Endothelial cell of umbilical vein (primary cell): ENCODE data around the gene APOB. TPM values are rescaled to one million over a fixed set of nuclear protein-coding genes. Genes with fewer than 3 reads are reported as not detected.

Experiments
- BruUV-seq: library from RNA; stranded (reverse); fragments of 400-500 nt; replicated peaks from 2 replicates; lab custom pipeline; 2021; lab: Mats Ljungman, UMichigan
- CTCF ChIA-PET: fragments of 300-600, 350-600 bp; sonication (Branson Sonifier 250); formaldehyde crosslinking; loops from one replicate; lab custom pipeline; 2021; ENCODE audit warnings: antibody characterized with exemption, inconsistent platforms; lab: Charles Lee
- POLR2A ChIA-PET: fragments of 300-600, 350-600 bp; sonication (Branson Sonifier 250); formaldehyde crosslinking; loops from one replicate; lab custom pipeline; 2021; ENCODE audit warnings: antibody characterized with exemption, inconsistent platforms; lab: Charles Lee
- DNase-seq: peaks from one replicate; pipeline ENCODE4 v3.0.0-alpha.2; 2011; ENCODE audit warnings: low read depth, low spot score
- FAIRE-seq: peaks from 2 replicates; lab custom pipeline; 2011; peaks lifted over from hg19 to GRCh38; lab: Jason Lieb, UNC
- H2AFZ ChIP-seq: 2 replicates; pipeline ENCODE4 v1.6.0; 2012; ENCODE audit warnings: low read depth, low read length, control low read depth, inconsistent platforms
- H3K27ac ChIP-seq: 2 replicates; pipeline ENCODE4 v1.5.1; 2011; ENCODE audit warnings: low read depth, mild to moderate bottlenecking, control low read depth, low read length, moderate library complexity; ENCODE audit not compliant: insufficient read depth
- H3K27me3 ChIP-seq, 2 experiments: 2 replicates each; pipeline versions ENCODE4 v1.6.0 to v1.6.1; 2011; ENCODE audit warnings: low read length in 2 of 2, mixed read lengths in 1 of 2; ENCODE audit not compliant: control insufficient read depth in 2 of 2, insufficient read depth in 2 of 2
- H3K36me3 ChIP-seq, 2 experiments: 2 replicates in 1 of 2; 3 replicates in 1 of 2; pipeline ENCODE4 v1.5.1; 2011; ENCODE audit warnings: low read length in 2 of 2, mild to moderate bottlenecking in 1 of 2, moderate library complexity in 1 of 2; ENCODE audit not compliant: control insufficient read depth in 2 of 2, insufficient read depth in 2 of 2; ENCODE audit errors: extremely low read depth in 1 of 2
- H3K4me1 ChIP-seq: 3 replicates; pipeline ENCODE4 v1.5.1; 2011; ENCODE audit warnings: mild to moderate bottlenecking, low read length; ENCODE audit not compliant: control insufficient read depth, insufficient read depth; ENCODE audit errors: extremely low read depth
- H3K4me2 ChIP-seq: 2 replicates; pipeline ENCODE4 v1.6.1; 2011; ENCODE audit warnings: low read length, control low read depth, mixed read lengths; ENCODE audit not compliant: insufficient read depth
- H3K4me3 ChIP-seq, 3 experiments: fragments of 200-600 bp in 1 of 3; sonication (generic), shearing (Covaris generic) in 1 of 3; replicated peaks in 1 of 3; 2 replicates each; pipeline ENCODE4 v1.5.1; 2011 to 2016; ENCODE audit warnings: control low read depth in 3 of 3, low read length in 3 of 3, mild to moderate bottlenecking in 2 of 3, inconsistent platforms in 1 of 3, low read depth in 1 of 3, moderate library complexity in 1 of 3; ENCODE audit not compliant: insufficient read depth in 1 of 3
- H3K79me2 ChIP-seq: 2 replicates; pipeline ENCODE4 v1.6.0; 2012; ENCODE audit warnings: low read length, inconsistent platforms; ENCODE audit not compliant: control insufficient read depth, insufficient read depth
- H3K9ac ChIP-seq: replicated peaks from 2 replicates; pipeline ENCODE3; 2011; ENCODE audit warnings: low read length, control low read depth; ENCODE audit not compliant: insufficient read depth; ENCODE audit errors: extremely low read depth
- H3K9me1 ChIP-seq: replicated peaks from 3 replicates; pipeline ENCODE4 v1.6.0; 2011; ENCODE audit warnings: mild to moderate bottlenecking, low read length; ENCODE audit not compliant: control insufficient read depth, insufficient read depth; ENCODE audit errors: extremely low read depth
- H3K9me3 ChIP-seq: replicated peaks from 2 replicates; pipeline ENCODE4 v1.5.1; 2012; ENCODE audit warnings: low read length, inconsistent platforms; ENCODE audit not compliant: control insufficient read depth, insufficient read depth
- H4K20me1 ChIP-seq: replicated peaks from 2 replicates; pipeline ENCODE3; 2011; ENCODE audit warnings: mild to moderate bottlenecking, low read length; ENCODE audit not compliant: control insufficient read depth, insufficient read depth; ENCODE audit errors: extremely low read depth
- CTCF ChIP-seq, 2 donors: IDR thresholded peaks; 1 replicate in 1 of 2; 2 replicates in 1 of 2; pipeline ENCODE4 v1.5.1; 2011; ENCODE audit warnings: low read length in 2 of 2, mild to moderate bottlenecking in 2 of 2, moderate library complexity in 2 of 2, control low read depth in 1 of 2, inconsistent platforms in 1 of 2, low read depth in 1 of 2; ENCODE audit not compliant: insufficient read depth in 1 of 2; ENCODE audit errors: extremely low read depth in 1 of 2
- EZH2 ChIP-seq: IDR thresholded peaks from 2 replicates; pipeline ENCODE4 v1.6.1; 2012; ENCODE audit warnings: borderline replicate concordance, low read depth, mild to moderate bottlenecking, moderate library complexity, low read length, inconsistent platforms; ENCODE audit not compliant: severe bottlenecking
- FOS ChIP-seq: IDR thresholded peaks from 2 replicates; pipeline ENCODE4 v1.6.1; 2011; ENCODE audit warnings: mild to moderate bottlenecking, low read length, moderate library complexity, borderline replicate concordance; ENCODE audit not compliant: insufficient read depth
- GATA2 ChIP-seq: IDR thresholded peaks from 2 replicates; pipeline ENCODE4 v1.7.0; 2011; ENCODE audit warnings: low read depth, mild to moderate bottlenecking, moderate library complexity, mixed read lengths, low read length; ENCODE audit not compliant: insufficient read length, insufficient read depth
- MAX ChIP-seq: IDR thresholded peaks from 2 replicates; pipeline ENCODE4 v1.6.1; 2011; ENCODE audit not compliant: insufficient read depth, insufficient read length
- MYC ChIP-seq: IDR thresholded peaks from one replicate; pipeline ENCODE4 v1.6.1; 2011; ENCODE audit warnings: mild to moderate bottlenecking, low read depth, low read length
- POLR2A ChIP-seq: IDR thresholded peaks from 2 replicates; pipeline ENCODE4 v1.6.1; 2012; ENCODE audit warnings: low read depth, mild to moderate bottlenecking, control low read depth, low read length
- POLR2AphosphoS5 ChIP-seq: IDR thresholded peaks from 2 replicates; pipeline ENCODE4 v1.6.1; 2012; ENCODE audit warnings: low read depth, mild to moderate bottlenecking, control low read depth, low read length, moderate library complexity; ENCODE audit not compliant: insufficient read depth
- dilution Hi-C: fragments of 300-500 bp; cut with MboI; formaldehyde crosslinking; loops from one replicate; pipeline ENCODE4 v1.15.0; 2019; ENCODE audit warnings: low sequenced_read_pairs; ENCODE audit not compliant: extremely low pct_ligation_motif_present
- intact Hi-C: fragments of 100-400 bp; cut with micrococcal nuclease; formaldehyde crosslinking; loops from one replicate; pipeline ENCODE4 v1.10.0; 2022
- polyA plus RNA-seq, 4 experiments: library from polyadenylated mRNA; depleted of rRNA in 3 of 4; stranded (reverse) in 3 of 4; unstranded in 1 of 4; fragments of >200 nt; gene quantifications; 2 replicates each; pipeline versions ENCODE4 v1.2.1 to v1.2.3, GENCODE V29; 2011 to 2012; ENCODE audit warnings: missing spikeins in 1 of 4
- total RNA-seq: library from RNA; stranded (reverse); gene quantifications from 2 replicates; pipeline ENCODE4 v1.2.3, GENCODE V29; 2021

APOB gene
- total and polyA plus RNA-seq, 2 donors (not counting 3 experiments of a cell fraction or from before 2014, with no cell fraction given), result 0.07 to 0.09 TPM

GRCh38 chr2:21001225-21001946 is 42.5 kb downstream of the APOB start:
- ChIA-PET POLR2A (no interaction called here), CTCF (no interaction called here)
- Histone ChIP-seq H2AFZ (no peak overlapping the region), H3K9ac (no peak overlapping the region), H3K4me1 (no peaks in the 10 kb centered on the region), H3K4me2 (no peak overlapping the region), H4K20me1 (no peaks in the 10 kb centered on the region), H3K27ac (no peak overlapping the region), H3K79me2 (no peaks in the 10 kb centered on the region), H3K27me3 (no peaks in the 10 kb centered on the region), H3K9me1 (no peaks in the 10 kb centered on the region), H3K9me3 (no peaks in the 10 kb centered on the region), H3K36me3 (no peaks in the 10 kb centered on the region), H3K4me3 (no peak overlapping the region)
- no peak for FAIRE-seq
- dilution Hi-C loops (no loop called here), intact Hi-C loops (no loop called here)
- no peak for DNase-seq
- TF ChIP-seq POLR2A (no peak), MYC (no peak), EZH2 (no peak), MAX (no peak), FOS (no peak), POLR2AphosphoS5 (no peak), CTCF (IDR thresholded peaks at IDR 0.05; ENCODE audit: extremely low read depth in 1 of 2, insufficient read depth in 1 of 2, low read depth in 1 of 2, low read length in 2 of 2) (no peak), GATA2 (no peak)
- no TSS peak for BruUV-seq
